ENCODE data around the gene KRT32. TPM values are rescaled to one million over a fixed set of nuclear protein-coding genes. Genes with fewer than 3 reads are reported as not detected.
"Not testable (repeated sequence)": the region's sequence is repeated elsewhere in the genome, so short reads cannot be mapped to it uniquely, and the experiment has no call there.

The KRT32 gene
- total RNA-seq, 1 experiment from 2014 or later: not detected

- no peak for DNase-seq (ENCODE audit: low spot score)
Observed at GRCh38 chr17:41429667-41430066, 37.5 kb downstream of the KRT32 start.

GRCh38 chr17:41428591-41429291 is 38.4 kb downstream of the KRT32 start:
- DNase-seq (ENCODE audit: low spot score): no peak

- no peak for DNase-seq (ENCODE audit: low spot score)
Observed at GRCh38 chr17:41424111-41424635, 43.0 kb downstream of the KRT32 start, which contains the start of gene KRT37. Gene KRT37, minus strand, starts transcription at chr17:41424585. Its CDS starts 62 bp downstream, at chr17:41424523.

GRCh38 chr17:41422586-41422985 is 44.6 kb downstream of the KRT32 start:
- not testable (repeated sequence) for DNase-seq (ENCODE audit: low spot score)

GRCh38 chr17:41421617-41422016 is 45.6 kb downstream of the KRT32 start:
- DNase-seq (ENCODE audit: low spot score): no peak

- DNase-seq (ENCODE audit: low spot score): no peak
Observed at GRCh38 chr17:41421116-41421515, 46.1 kb downstream of the KRT32 start.

- no peak for DNase-seq (ENCODE audit: low spot score)
Observed at GRCh38 chr17:41420134-41420533, 47.1 kb downstream of the KRT32 start.

- no peak for DNase-seq (ENCODE audit: low spot score)
Observed at GRCh38 chr17:41419716-41420115, 47.5 kb downstream of the KRT32 start.

- no peak for DNase-seq (ENCODE audit: low spot score)
Observed at GRCh38 chr17:41418116-41418860, 48.9 kb downstream of the KRT32 start.

GRCh38 chr17:41417576-41418015 is 49.6 kb downstream of the KRT32 start:
- DNase-seq (ENCODE audit: low spot score): peak; percentile 71

GRCh38 chr17:41417127-41417526 is 50.1 kb downstream of the KRT32 start:
- no peak for DNase-seq (ENCODE audit: low spot score)

- no peak for DNase-seq (ENCODE audit: low spot score)
Observed at GRCh38 chr17:41416479-41416878, 50.7 kb downstream of the KRT32 start.

GRCh38 chr17:41415833-41416335 is 51.3 kb downstream of the KRT32 start:
- no peak for DNase-seq (ENCODE audit: low spot score)

- no peak for DNase-seq (ENCODE audit: low spot score)
Observed at GRCh38 chr17:41415411-41415810, 51.8 kb downstream of the KRT32 start.

- DNase-seq (ENCODE audit: low spot score): no peak
Observed at GRCh38 chr17:41413982-41414381, 53.2 kb downstream of the KRT32 start.

- no peak for DNase-seq (ENCODE audit: low spot score)
Observed at GRCh38 chr17:41413353-41413957, 53.7 kb downstream of the KRT32 start.

- DNase-seq (ENCODE audit: low spot score): no peak
Observed at GRCh38 chr17:41411072-41411840, 55.9 kb downstream of the KRT32 start.
